B cell (primary cell): ENCODE results near the gene CLCN2. TPM values are rescaled to one million over a fixed set of nuclear protein-coding genes. Genes with fewer than 3 reads are reported as not detected.

Source experiments
- ATAC-seq: fragments of 200-7000 bp; cut with Tn5 transposase; one replicate; pipeline ENCODE4 v1.10.0; 2021; ENCODE audit warnings: low read depth, mild to moderate bottlenecking, moderate number of reproducible peaks, moderate library complexity
- CTCF ChIA-PET: fragments of 350-600 bp; sonication (Branson Sonifier 250); formaldehyde crosslinking; loops from one replicate; lab custom pipeline; 2021; ENCODE audit warnings: antibody characterized with exemption, inconsistent platforms; lab: Charles Lee
- POLR2A ChIA-PET: fragments of 350-600 bp; sonication (Branson Sonifier 250); formaldehyde crosslinking; loops from one replicate; lab custom pipeline; 2021; ENCODE audit warnings: antibody characterized with exemption; lab: Charles Lee
- DNase-seq: peaks from one replicate; pipeline ENCODE4 v3.0.0; 2013
- H2AFZ ChIP-seq: 2 replicates; pipeline ENCODE4 v1.6.1; 2012; ENCODE audit warnings: mild to moderate bottlenecking, low read depth, low read length; ENCODE audit not compliant: insufficient read depth, poor library complexity, severe bottlenecking
- H3K27ac ChIP-seq, 2 donors: 1 replicate in 1 of 2; 2 replicates in 1 of 2; pipeline ENCODE4 v1.5.1; 2012 to 2013; ENCODE audit warnings: low read length in 2 of 2, mild to moderate bottlenecking in 2 of 2, moderate library complexity in 1 of 2
- H3K27me3 ChIP-seq, 4 experiments: fragments of 200-600 bp in 1 of 4; sonication (generic) in 1 of 4; replicated peaks in 1 of 4; 1 replicate in 2 of 4; 2 replicates in 2 of 4; pipeline versions ENCODE4 v1.6.1 to v1.7.0; 2013 to 2016; ENCODE audit warnings: low read length in 3 of 4, mild to moderate bottlenecking in 2 of 4, mixed read lengths in 1 of 4, moderate library complexity in 1 of 4; ENCODE audit not compliant: insufficient read depth in 4 of 4, control insufficient read depth in 3 of 4; ENCODE audit errors: control extremely low read depth in 1 of 4
- H3K36me3 ChIP-seq, 2 experiments: replicated peaks in 1 of 2; 1 replicate in 1 of 2; 2 replicates in 1 of 2; pipeline versions ENCODE4 v1.6.1 to v1.7.1; 2013; ENCODE audit warnings: low read length in 1 of 2; ENCODE audit not compliant: insufficient read depth in 2 of 2, control insufficient read depth in 1 of 2; ENCODE audit errors: control extremely low read depth in 1 of 2, extremely low read depth in 1 of 2
- H3K4me1 ChIP-seq, 2 donors: fragments of 200-600 bp in 1 of 2; sonication (generic) in 1 of 2; 1 replicate in 1 of 2; 2 replicates in 1 of 2; pipeline versions ENCODE4 v1.5.1 to v1.6.1; 2013 to 2017; ENCODE audit warnings: low read length in 2 of 2; ENCODE audit not compliant: control insufficient read depth in 2 of 2, insufficient read depth in 2 of 2
- H3K4me2 ChIP-seq: replicated peaks from 2 replicates; pipeline ENCODE3; 2012; ENCODE audit warnings: mild to moderate bottlenecking, low read depth, low read length; ENCODE audit not compliant: poor library complexity, severe bottlenecking
- H3K4me3 ChIP-seq, 5 experiments: fragments of 200-600 bp in 1 of 5; sonication (generic) in 1 of 5; 1 replicate in 3 of 5; 2 replicates in 2 of 5; pipeline versions ENCODE4 v1.5.1 to v1.7.0; 2011 to 2016; ENCODE audit warnings: low read length in 4 of 5, mild to moderate bottlenecking in 4 of 5, low read depth in 2 of 5, control low read depth in 1 of 5, moderate library complexity in 1 of 5; ENCODE audit not compliant: insufficient read depth in 1 of 5; ENCODE audit errors: control extremely low read depth in 1 of 5, extremely low read depth in 1 of 5
- H3K79me2 ChIP-seq: fragments of 200-600 bp; sonication (generic); one replicate; pipeline ENCODE4 v1.6.0; 2016; ENCODE audit warnings: low read length; ENCODE audit not compliant: control insufficient read depth, insufficient read depth
- H3K9ac ChIP-seq: fragments of 200-600 bp; sonication (generic); 2 replicates; pipeline ENCODE4 v1.6.1; 2017; ENCODE audit warnings: mild to moderate bottlenecking, low read length, moderate library complexity
- H3K9me3 ChIP-seq, 3 donors: one replicate each; pipeline versions ENCODE4 v1.6.1 to v1.7.1; 2013; ENCODE audit warnings: low read length in 2 of 3; ENCODE audit not compliant: control insufficient read depth in 2 of 3, insufficient read depth in 1 of 3; ENCODE audit errors: control extremely low read depth in 1 of 3
- H4K20me1 ChIP-seq: 2 replicates; pipeline ENCODE4 v1.6.0; 2012; ENCODE audit warnings: mild to moderate bottlenecking, low read length; ENCODE audit not compliant: insufficient read depth, control insufficient read depth, poor library complexity, severe bottlenecking
- H3K27ac Mint-ChIP-seq: one replicate; pipeline ENCODE4 v1.8.0; 2021; ENCODE audit warnings: mixed read lengths
- H3K27me3 Mint-ChIP-seq: one replicate; pipeline ENCODE4 v1.8.0; 2021; ENCODE audit warnings: mixed read lengths
- H3K4me1 Mint-ChIP-seq: one replicate; pipeline ENCODE4 v1.8.0; 2021; ENCODE audit warnings: mixed read lengths
- H3K4me3 Mint-ChIP-seq: one replicate; pipeline ENCODE4 v1.8.0; 2021; ENCODE audit warnings: mixed read lengths
- H3K9me3 Mint-ChIP-seq: one replicate; pipeline ENCODE4 v1.8.0; 2022; ENCODE audit warnings: mixed read lengths; ENCODE audit not compliant: insufficient read depth
- CTCF ChIP-seq: fragments of 200-600 bp; IDR thresholded peaks from one replicate; pipeline ENCODE4 v1.8.0; 2022; ENCODE audit warnings: antibody characterized with exemption, mild to moderate bottlenecking
- EZH2 ChIP-seq: IDR thresholded peaks from 2 replicates; pipeline ENCODE4 v1.6.1; 2012; ENCODE audit warnings: borderline replicate concordance, low read depth, mild to moderate bottlenecking, moderate library complexity, low read length; ENCODE audit not compliant: insufficient read depth, poor library complexity, severe bottlenecking
- WGBS: methylation state at CpG from one replicate; pipeline ENCODE4 v1.1.5; 2013; ENCODE audit warnings: missing lambda C conversion rate; ENCODE audit not compliant: insufficient coverage; 5-methylcytosine and 5-hydroxymethylcytosine counted together
- intact Hi-C: fragments of 100-400 bp; cut with micrococcal nuclease; formaldehyde crosslinking; loops from one replicate; pipeline ENCODE4 v1.10.0; 2022
- polyA plus RNA-seq: library from polyadenylated mRNA; depleted of rRNA; stranded (reverse); fragments of >200 nt; gene quantifications from 2 replicates; pipeline ENCODE4 v1.2.3, GENCODE V29; 2012
- total RNA-seq, 2 donors: library from RNA; stranded (reverse); fragments of 120-200 nt in 1 of 2; gene quantifications; 1 replicate in 1 of 2; 2 replicates in 1 of 2; pipeline versions ENCODE4 v1.2.3 to v1.2.4, GENCODE V29; 2013 to 2022

The CLCN2 gene
- total and polyA plus RNA-seq, 2 donors (not counting 1 experiment from before 2014, with no cell fraction given), result 6.1 to 8.1 TPM

GRCh38 chr3:184388936-184389230, 27.5 kb upstream of the CLCN2 start:
- H2AFZ ChIP-seq, result no peak overlapping the region
- no peak overlapping the region for H3K4me2 ChIP-seq
- H3K9me3 Mint-ChIP-seq, result no peaks in the 10 kb centered on the region
- H3K9ac ChIP-seq, result no peak overlapping the region
- 94% methylated on average over 7 of the region's 8 CpGs for WGBS
- no peak overlapping the region for H3K27ac ChIP-seq
- DNase-seq, result no peak
- ChIA-PET POLR2A (no interaction called here), CTCF (no interaction called here)
- intact Hi-C loops, result no loop called here
- no peak for ATAC-seq
- no peak overlapping the region for H3K4me3 ChIP-seq
- H3K27me3 ChIP-seq, result peaks cover 0 to 23% (median 3%) of the 10 kb centered on the region in 4 experiments
- H3K9me3 ChIP-seq, result no peaks in the 10 kb centered on the region
- H3K4me1 ChIP-seq, result no peaks in the 10 kb centered on the region
- no peaks in the 10 kb centered on the region for H3K36me3 ChIP-seq
- no peak overlapping the region for H3K27ac Mint-ChIP-seq
- no peaks in the 10 kb centered on the region for H4K20me1 ChIP-seq
- no peak overlapping the region for H3K4me3 Mint-ChIP-seq
- H3K4me1 Mint-ChIP-seq, result no peaks in the 10 kb centered on the region
- TF ChIP-seq CTCF (no peak), EZH2 (no peak)
- no peaks in the 10 kb centered on the region for H3K79me2 ChIP-seq
- peaks cover 65% of the 10 kb centered on the region for H3K27me3 Mint-ChIP-seq

DNA sequence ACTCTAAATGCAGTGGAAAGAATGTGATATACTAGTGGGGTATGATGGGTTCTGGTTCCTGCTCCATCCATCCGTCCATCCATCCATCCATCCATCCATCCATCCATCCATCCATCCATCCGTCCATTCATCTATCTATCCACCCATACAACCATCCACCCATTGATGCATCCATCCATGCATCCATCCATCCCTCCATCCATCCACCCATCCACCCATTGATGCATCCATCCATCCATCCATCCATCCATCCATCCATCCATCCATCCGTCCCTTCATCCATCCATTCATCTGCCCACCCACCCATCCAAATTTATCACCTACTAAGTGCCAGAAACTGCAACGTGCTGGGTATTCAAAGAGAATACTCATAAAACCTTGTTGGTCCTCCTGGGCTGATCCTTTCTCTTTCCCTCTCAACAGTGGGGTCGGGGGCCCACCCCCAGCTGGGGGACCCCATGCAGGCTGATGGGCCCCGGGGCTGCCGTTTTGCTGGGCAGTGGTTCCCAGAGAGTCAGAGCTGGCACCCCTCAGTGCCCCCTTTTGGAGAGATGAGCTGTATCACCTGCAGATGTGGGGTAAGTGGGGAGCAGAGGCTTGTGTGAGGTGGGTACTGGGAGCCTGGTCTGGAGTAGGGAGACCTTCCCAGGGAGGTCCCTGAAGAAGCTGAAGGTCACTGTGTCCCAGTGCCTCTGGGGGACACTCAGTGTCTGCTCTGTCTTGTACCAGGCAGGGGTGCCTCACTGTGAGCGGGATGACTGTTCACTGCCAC, 26.9 kb upstream of the CLCN2 start:
- Histone ChIP-seq H3K9me3 (no peaks in the 10 kb centered on the region), H2AFZ (no peak overlapping the region), H3K9ac (no peak overlapping the region), H3K79me2 (no peaks in the 10 kb centered on the region), H3K4me2 (no peak overlapping the region), H4K20me1 (no peaks in the 10 kb centered on the region), H3K27ac (no peak overlapping the region), H3K4me3 (no peak overlapping the region), H3K36me3 (no peaks in the 10 kb centered on the region), H3K27me3 (peaks cover 0 to 24% (median 4%) of the 10 kb centered on the region in 4 experiments), H3K4me1 (no peaks in the 10 kb centered on the region)
- Mint-ChIP-seq H3K27ac (no peak overlapping the region), H3K9me3 (no peaks in the 10 kb centered on the region), H3K4me1 (no peaks in the 10 kb centered on the region), H3K4me3 (no peak overlapping the region), H3K27me3 (peaks cover 64% of the 10 kb centered on the region)
- ChIA-PET POLR2A (no interaction called here), CTCF (no interaction called here)
- 84% methylated on average over 8 of the region's 8 CpGs for WGBS
- intact Hi-C loops, result no loop called here
- TF ChIP-seq EZH2 (no peak), CTCF (no peak)
- ATAC-seq, result no peak
- no peak for DNase-seq
